ENCODE measurements around the gene PMS2.
"Not testable (repeated sequence)": the region's sequence is repeated elsewhere in the genome, so short reads cannot be mapped to it uniquely, and the experiment has no call there.

Gene PMS2

DNA sequence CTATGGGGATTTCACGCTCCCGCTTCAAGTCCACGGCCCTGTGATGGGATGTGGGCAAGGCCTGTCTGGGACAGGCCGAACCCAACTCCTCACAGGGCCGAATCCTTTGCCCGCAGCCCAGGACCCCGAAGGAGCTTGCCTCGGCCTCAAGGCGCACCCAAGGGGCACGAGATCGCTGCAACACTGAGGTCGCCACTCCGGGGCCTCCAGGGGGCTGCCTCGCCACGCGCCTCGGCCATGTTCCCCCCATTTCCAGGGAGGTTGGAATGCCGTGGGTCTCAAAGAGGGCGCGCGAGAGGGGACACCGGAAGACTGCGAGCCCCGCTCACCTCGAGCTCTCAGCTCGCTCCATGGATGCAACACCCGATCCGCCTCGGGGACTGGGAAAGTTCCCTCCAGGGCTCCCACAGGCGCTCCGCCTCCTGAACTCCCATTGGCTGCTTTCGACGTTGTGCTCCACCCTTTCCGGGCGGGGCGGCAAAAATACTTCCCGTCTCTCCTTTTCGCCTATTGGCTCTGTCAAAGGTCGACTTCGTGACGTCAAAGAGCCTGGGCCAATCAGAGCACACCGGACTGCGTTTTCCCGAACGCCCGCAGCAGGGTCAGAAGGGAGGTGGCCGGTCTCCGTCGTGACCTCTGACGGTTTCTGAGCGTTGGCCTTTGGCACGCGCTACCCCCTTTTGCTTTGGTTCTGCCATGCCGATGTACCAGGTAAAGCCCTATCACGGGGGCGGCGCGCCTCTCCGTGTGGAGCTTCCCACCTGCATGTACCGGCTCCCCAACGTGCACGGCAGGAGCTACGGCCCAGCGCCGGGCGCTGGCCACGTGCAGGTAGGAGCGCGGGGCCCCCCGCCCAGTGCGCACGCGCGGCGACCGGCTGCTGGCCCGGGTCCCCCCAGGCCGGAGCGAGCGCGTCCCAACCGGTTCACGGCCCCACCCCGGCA, at the start of gene PMS2, which contains the start of gene AIMP2:
Gene PMS2, minus strand, starts transcription at position 382 of the 944 bp plus-strand sequence. Its CDS starts 30 bp downstream, at position 352.
Gene AIMP2, plus strand, starts transcription at position 605 of the 944 bp plus-strand sequence. Its CDS starts 92 bp downstream, at position 697.
- peak; percentile 80 for FAIRE-seq

DNA sequence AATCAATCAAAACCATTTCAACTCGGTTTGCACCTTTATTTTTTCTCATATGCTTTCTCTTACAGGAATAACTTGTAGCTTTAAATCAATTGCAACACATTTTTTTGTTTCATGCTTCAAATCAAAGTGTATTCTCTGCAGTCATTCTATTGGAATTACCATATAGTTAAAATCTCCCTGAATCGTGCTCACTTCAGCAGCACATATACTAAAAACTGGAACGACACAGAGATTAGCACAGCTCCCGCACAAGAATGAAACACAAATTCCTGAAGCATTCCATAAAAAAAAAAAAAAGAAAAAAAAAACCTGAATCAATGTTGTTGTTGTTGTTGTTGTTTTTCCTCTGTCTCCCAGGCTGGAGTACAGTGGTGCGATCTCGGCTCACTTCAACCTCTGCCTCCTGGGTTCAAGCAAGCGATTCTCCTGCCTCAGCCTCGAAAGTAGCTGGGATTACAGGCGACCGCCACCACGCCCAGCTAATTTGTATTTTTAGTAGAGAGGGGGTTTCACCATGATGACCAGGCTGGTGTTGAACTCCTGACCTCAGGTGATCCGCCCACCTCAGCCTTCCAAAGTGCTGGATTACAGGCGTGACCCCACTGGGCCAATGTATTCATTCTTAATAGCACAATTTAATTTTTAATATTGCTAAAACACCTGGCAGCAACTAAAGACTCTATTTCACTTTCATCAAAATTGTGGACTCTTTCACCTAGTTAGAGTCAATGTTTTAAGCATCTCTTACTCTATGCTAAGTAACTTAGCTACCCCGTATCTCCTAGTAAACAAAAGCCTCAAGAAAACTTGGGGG, 48.7 kb upstream of the PMS2 start:
- no peak for FAIRE-seq

GRCh38 chr7:6056616-6057015, 47.8 kb upstream of the PMS2 start:
- FAIRE-seq: no peak

DNA sequence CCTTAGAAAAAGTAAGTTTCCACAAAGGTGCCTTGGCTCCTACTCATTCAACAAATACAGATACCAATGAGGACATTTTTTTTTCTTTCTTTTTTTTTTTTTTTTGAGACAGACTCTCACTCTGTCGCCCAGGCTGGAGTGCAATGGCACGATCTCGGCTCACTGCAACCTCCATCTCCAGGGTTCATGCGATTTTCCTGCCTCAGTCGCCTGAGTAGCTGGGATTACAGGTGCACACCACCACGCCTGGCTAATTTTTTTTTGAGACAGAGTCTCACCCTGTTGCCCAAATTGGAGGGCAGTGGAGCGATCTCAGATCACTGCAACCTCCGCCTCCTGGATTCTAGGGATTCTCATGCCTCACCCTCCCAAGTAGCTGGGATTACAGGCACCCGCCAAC, 42.3 kb upstream of the PMS2 start:
- not testable (repeated sequence) for FAIRE-seq

DNA sequence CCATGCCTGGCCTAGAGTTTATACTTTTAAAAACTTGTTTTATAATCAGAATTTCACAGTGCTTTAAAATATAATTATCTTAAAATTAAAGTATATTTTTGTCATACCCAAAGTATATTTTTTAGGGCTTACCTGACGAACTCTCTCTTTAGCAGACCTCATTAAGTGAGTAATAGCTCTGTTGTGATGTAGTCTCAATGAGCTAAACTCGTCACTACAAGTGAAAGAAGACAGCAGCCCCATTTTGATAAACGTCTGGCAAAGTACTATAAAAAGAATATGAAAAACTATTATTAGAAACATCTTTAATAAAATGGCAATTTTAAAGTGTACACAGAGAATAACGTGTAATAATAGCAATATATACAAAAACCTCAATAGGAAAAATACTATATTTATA, 40.9 kb upstream of the PMS2 start:
- no peak for FAIRE-seq

DNA sequence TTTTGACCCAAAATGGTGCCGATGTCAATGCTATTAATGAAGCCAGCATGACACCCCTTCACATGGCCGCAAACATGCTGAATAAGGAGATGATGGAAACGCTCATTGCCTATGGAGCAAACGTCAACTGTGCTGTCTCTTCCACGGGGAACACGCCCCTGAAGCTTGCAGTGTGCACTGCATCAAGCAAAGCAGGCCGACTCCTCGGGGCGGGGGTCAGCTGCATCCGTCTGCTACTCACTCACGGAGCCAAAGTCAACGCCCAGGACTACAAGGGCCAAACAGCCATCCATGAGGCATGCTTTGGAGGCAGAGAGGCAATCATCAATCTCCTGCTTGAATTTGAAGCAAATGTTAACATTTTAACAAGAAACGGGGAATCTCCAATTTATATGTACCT, 26.8 kb upstream of the PMS2 start:
- FAIRE-seq: no peak

GRCh38 chr7:6035165-6035564, 26.3 kb upstream of the PMS2 start:
- FAIRE-seq: no peak

DNA sequence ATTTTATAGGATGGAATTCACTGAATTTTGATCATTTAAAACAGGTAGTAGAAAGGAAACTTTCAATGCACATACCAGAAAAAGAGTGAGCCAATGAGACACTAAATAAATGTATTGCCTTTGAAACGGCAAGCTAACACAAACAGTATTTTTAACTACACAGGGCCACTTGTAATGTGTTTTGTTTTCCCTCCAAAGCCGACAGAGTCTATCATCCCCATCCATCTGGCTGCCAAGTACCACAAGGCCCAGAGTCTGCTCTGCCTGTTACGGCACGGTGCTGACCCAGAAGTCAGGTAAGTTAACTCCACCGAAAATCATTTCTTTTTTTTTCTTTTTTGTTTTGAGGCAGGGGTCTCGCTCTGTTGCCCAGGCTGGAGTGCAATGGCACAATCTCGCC, 23.8 kb upstream of the PMS2 start:
- no peak for FAIRE-seq

DNA sequence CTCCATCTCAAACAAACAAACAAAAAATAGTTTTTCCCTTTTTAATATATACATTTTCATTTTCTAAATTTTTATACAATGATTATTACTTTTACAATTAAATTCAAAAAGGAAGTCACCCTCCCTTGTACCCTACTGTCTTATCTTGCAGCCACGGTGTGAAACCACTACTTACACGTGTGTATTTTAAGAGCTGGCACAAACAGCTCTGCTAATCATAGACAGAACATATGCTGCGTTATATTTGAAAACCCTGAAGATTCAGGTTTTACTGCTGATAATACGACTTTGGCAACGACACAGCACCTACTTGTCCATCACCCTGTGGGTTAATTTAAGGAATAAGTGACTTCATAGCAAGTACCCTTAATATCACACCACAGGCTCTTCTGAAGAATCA, 23.3 kb upstream of the PMS2 start:
- FAIRE-seq: no peak

DNA sequence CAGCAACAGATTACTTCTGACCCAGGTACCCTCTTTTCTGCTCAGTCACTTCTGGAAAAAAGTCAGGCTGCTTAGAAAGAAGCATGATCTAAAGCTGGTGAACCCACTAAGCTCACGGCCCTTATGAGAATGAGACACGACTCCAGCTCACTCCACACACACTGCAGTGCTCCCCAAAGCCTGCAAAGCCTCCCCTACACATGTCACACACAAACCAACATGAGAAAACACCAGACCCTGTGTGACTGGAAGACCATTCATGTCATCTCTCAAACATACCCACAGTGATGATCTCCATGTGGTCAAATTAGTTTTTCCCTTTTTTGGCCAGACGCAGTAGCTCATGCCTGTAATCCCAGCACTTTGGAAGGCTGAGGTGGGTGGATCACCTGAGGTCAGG, 22.7 kb upstream of the PMS2 start:
- FAIRE-seq: no peak

GRCh38 chr7:6030988-6031387, 22.1 kb upstream of the PMS2 start, which contains the start of gene ANKRD61:
Gene ANKRD61, plus strand, starts transcription at chr7:6031376. Its CDS starts 0 bp downstream, at chr7:6031376.
- no peak for FAIRE-seq

- no peak for FAIRE-seq
Measured at GRCh38 chr7:6028563-6028962, 19.7 kb upstream of the PMS2 start.

- FAIRE-seq: no peak
Measured at GRCh38 chr7:6027806-6028365, 19.0 kb upstream of the PMS2 start.

GRCh38 chr7:6026820-6027311, 18.0 kb upstream of the PMS2 start:
- FAIRE-seq: no peak

- no peak for FAIRE-seq
Measured at GRCh38 chr7:6026011-6026819, 17.4 kb upstream of the PMS2 start.

DNA sequence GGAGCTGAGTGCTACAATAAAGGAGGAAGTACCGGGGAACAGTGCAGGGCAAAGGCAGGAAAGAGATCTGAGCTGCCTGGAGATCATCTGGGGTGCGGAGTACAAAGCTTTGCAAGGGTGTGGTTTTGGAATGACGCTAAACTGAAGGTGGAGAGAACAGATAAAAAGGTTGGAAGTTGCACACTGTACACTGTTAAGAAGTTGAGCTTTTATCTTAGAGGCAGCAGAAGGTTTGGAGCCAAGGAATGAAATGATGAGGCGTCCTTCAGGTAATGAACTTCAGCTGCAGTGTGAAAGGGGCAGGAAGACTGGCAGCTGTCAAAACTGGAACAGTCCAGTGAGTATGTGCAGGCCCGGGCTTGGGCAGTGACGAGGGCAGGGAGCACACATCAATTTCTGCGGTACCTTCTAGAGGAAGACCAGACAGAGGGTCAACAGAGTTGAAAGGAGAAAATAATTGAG, 15.2 kb upstream of the PMS2 start:
- no peak for FAIRE-seq

- no peak for FAIRE-seq
Measured at GRCh38 chr7:6022707-6023106, 13.9 kb upstream of the PMS2 start.

DNA sequence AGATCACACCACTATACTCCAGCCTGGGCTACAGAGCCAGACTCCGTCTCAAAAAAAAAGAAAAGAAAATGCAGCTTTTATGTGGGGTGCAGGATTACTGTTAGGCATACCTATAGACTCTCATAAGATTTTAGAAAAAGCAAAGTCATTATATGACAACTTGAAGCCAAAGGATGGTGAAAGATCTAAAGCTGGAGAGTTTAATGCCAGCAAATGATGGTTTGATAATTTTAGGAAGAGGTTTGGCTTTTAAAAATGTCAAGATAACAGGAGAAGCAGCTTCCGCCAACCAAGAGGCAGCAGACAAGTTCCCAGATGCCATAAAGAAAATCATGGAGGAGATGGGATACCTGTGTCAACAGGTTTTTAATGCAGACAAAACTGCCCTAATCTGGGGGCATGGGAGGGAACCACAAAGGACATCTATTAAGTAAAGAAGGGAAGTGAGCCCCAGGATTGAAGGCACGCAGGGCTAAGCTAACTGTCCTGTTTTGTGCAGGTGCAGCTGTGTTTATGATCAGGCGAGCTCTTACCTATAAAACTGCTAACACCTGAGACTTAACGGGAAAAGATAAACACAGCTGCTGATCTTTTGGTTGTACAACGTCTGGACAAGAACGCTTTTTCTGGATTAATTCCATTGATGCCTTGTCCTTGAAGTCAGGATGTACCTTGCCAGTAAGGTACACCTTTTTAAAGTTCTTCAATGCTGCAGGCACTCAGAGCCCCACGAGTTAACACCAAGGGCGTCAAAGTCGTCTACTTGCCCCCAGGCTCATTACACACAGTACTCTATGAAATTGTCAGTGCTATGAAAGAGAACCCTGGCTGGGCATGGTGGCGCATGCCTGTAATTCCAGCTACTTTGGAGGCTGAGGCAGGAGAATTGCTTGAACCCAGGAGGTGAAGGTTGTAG, 11.8 kb upstream of the PMS2 start:
- no peak for FAIRE-seq

GRCh38 chr7:6016653-6016966, 7.8 kb upstream of the PMS2 start:
- no peak for FAIRE-seq

DNA sequence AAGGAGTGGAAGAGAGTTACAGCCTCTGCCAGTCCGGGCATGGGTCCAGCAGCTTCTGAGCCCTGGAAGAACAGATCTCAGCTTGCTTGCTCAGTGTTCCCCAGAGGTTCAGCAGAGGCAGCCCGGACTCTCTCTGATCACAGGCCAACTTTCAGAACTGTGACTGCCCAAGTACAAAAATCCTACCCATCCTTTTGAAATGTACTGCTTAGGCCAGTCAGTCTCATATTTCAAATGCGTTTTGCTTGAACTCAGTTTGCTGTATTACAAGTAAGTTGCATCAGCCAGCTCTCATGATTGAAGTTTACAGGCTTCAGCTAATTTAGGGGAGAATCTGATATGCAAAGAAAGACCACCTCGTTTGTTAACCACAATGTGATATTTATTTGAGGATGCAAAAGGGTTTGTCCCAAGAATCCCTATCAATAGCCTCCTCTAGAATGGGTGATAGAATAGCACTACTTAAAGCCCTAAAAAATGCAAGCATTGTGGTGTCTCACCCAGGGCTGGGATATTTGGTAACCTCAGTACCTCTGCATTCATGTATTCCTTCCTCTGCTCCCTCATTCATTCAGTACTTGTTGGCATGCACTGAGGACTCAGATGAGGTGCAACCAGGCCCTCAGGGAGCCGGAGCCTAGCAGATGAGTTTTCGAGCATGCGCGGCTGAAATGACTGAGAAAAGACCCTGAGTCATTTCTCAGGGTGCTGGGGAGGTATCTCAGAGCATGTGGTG, 7.2 kb upstream of the PMS2 start:
- FAIRE-seq: no peak

Measured in TTC549 (cell line).